ENCODE results near the gene F5. TPM values are rescaled to one million over a fixed set of nuclear protein-coding genes. Genes with fewer than 3 reads are reported as not detected.

The F5 gene
- total RNA-seq, 3 donors from 2014 or later = 69.1 to 151 (median 149) TPM

- DNase-seq = peak; percentile 33
- no peaks in the 10 kb centered on the region for H3K27me3 Mint-ChIP-seq (ENCODE audit: low read depth)
- ATAC-seq = peak; percentile 74 to 75
- H3K9me3 Mint-ChIP-seq = no peaks in the 10 kb centered on the region
- H3K36me3 Mint-ChIP-seq (ENCODE audit: insufficient read depth) = peaks cover 2% of the 10 kb centered on the region
- peak overlapping the region; percentile 57 for H3K4me3 Mint-ChIP-seq
- H3K4me1 Mint-ChIP-seq (ENCODE audit: low read depth) = peaks cover 60% of the 10 kb centered on the region
Observed at GRCh38 chr1:169604781-169605560, 18.7 kb upstream of the F5 start.

GRCh38 chr1:169601096-169601881 lies 15.0 kb upstream of the F5 start:
- H3K36me3 Mint-ChIP-seq (ENCODE audit: insufficient read depth) = peaks cover 2% of the 10 kb centered on the region

GRCh38 chr1:169595764-169596711 lies 9.8 kb upstream of the F5 start:
- H3K4me1 Mint-ChIP-seq (ENCODE audit: low read depth) = peaks cover 50% of the 10 kb centered on the region

More at GRCh38 chr1:169601096-169601881, 15.0 kb upstream of the F5 start:
- Mint-ChIP-seq H3K4me3 (peak overlapping the region; percentile 47), H3K27me3 (ENCODE audit: low read depth) (no peaks in the 10 kb centered on the region), H3K4me1 (ENCODE audit: low read depth) (peaks cover 56% of the 10 kb centered on the region), H3K9me3 (no peaks in the 10 kb centered on the region)
- DNase-seq = no peak
- ATAC-seq = no peak

GRCh38 chr1:169594391-169594790 lies 8.1 kb upstream of the F5 start:
- peaks cover 54% of the 10 kb centered on the region for H3K4me1 Mint-ChIP-seq (ENCODE audit: low read depth)
- H3K9me3 Mint-ChIP-seq = no peaks in the 10 kb centered on the region
- no peaks in the 10 kb centered on the region for H3K36me3 Mint-ChIP-seq (ENCODE audit: insufficient read depth)
- no peak for DNase-seq
- H3K27me3 Mint-ChIP-seq (ENCODE audit: low read depth) = no peaks in the 10 kb centered on the region
- ATAC-seq = peak; percentile 95 to 96
- H3K4me3 Mint-ChIP-seq = peak overlapping the region; percentile 48

More at GRCh38 chr1:169595764-169596711, 9.8 kb upstream of the F5 start:
- Mint-ChIP-seq H3K4me3 (no peak overlapping the region), H3K27me3 (ENCODE audit: low read depth) (no peaks in the 10 kb centered on the region), H3K9me3 (no peaks in the 10 kb centered on the region), H3K36me3 (ENCODE audit: insufficient read depth) (no peaks in the 10 kb centered on the region)
- DNase-seq (no peak), ATAC-seq (no peak)

- no peak overlapping the region for H3K4me3 Mint-ChIP-seq
- ATAC-seq = no peak
- peaks cover 84% of the 10 kb centered on the region for H3K4me1 Mint-ChIP-seq (ENCODE audit: low read depth)
- H3K27me3 Mint-ChIP-seq (ENCODE audit: low read depth) = no peaks in the 10 kb centered on the region
- no peaks in the 10 kb centered on the region for H3K9me3 Mint-ChIP-seq
- no peak for DNase-seq
- H3K36me3 Mint-ChIP-seq (ENCODE audit: insufficient read depth) = no peaks in the 10 kb centered on the region
Observed at GRCh38 chr1:169590932-169591331, 4.7 kb upstream of the F5 start.

GRCh38 chr1:169588785-169589485 lies 2.7 kb upstream of the F5 start:
- no peak for DNase-seq
- peaks cover 2% of the 10 kb centered on the region for H3K36me3 Mint-ChIP-seq (ENCODE audit: insufficient read depth)
- H3K9me3 Mint-ChIP-seq = no peaks in the 10 kb centered on the region
- peaks cover 69% of the 10 kb centered on the region for H3K4me1 Mint-ChIP-seq (ENCODE audit: low read depth)
- peak; percentile 49 to 68 for ATAC-seq
- H3K27me3 Mint-ChIP-seq (ENCODE audit: low read depth) = no peaks in the 10 kb centered on the region
- peak overlapping the region; percentile 51 for H3K4me3 Mint-ChIP-seq

GRCh38 chr1:169588112-169588511 lies 1.8 kb upstream of the F5 start:
- ATAC-seq (no peak), DNase-seq (no peak)
- Mint-ChIP-seq H3K9me3 (no peaks in the 10 kb centered on the region), H3K27me3 (ENCODE audit: low read depth) (no peaks in the 10 kb centered on the region), H3K4me3 (no peak overlapping the region), H3K36me3 (ENCODE audit: insufficient read depth) (peaks cover 2% of the 10 kb centered on the region), H3K4me1 (ENCODE audit: low read depth) (peaks cover 63% of the 10 kb centered on the region)

GRCh38 chr1:169586067-169586394 lies 250 bp downstream of the F5 start:
- H3K27me3 Mint-ChIP-seq (ENCODE audit: low read depth) = no peaks in the 10 kb centered on the region
- H3K4me1 Mint-ChIP-seq (ENCODE audit: low read depth) = peaks cover 53% of the 10 kb centered on the region
- no peaks in the 10 kb centered on the region for H3K9me3 Mint-ChIP-seq
- ATAC-seq (peak; percentile 6 to 23), DNase-seq (no peak)
- H3K4me3 Mint-ChIP-seq = peak overlapping the region; percentile 95
- H3K36me3 Mint-ChIP-seq (ENCODE audit: insufficient read depth) = peaks cover 8% of the 10 kb centered on the region

- H3K4me1 Mint-ChIP-seq (ENCODE audit: low read depth) = peaks cover 49% of the 10 kb centered on the region
- H3K9me3 Mint-ChIP-seq = no peaks in the 10 kb centered on the region
- peaks cover 8% of the 10 kb centered on the region for H3K36me3 Mint-ChIP-seq (ENCODE audit: insufficient read depth)
- peak in 1 of 2 donors; percentile 11 for ATAC-seq
- no peaks in the 10 kb centered on the region for H3K27me3 Mint-ChIP-seq (ENCODE audit: low read depth)
- peak overlapping the region; percentile 95 for H3K4me3 Mint-ChIP-seq
- no peak for DNase-seq
Observed at GRCh38 chr1:169585181-169585580, 1.1 kb downstream of the F5 start.

- DNase-seq (no peak), ATAC-seq (peak; percentile 54 to 59)
- Mint-ChIP-seq H3K27me3 (ENCODE audit: low read depth) (no peaks in the 10 kb centered on the region), H3K36me3 (ENCODE audit: insufficient read depth) (peaks cover 8% of the 10 kb centered on the region), H3K4me3 (peak overlapping the region; percentile 95), H3K4me1 (ENCODE audit: low read depth) (peaks cover 44% of the 10 kb centered on the region), H3K9me3 (no peaks in the 10 kb centered on the region)
Observed at GRCh38 chr1:169584483-169585144, 1.7 kb downstream of the F5 start.

GRCh38 chr1:169577981-169578738 lies 8.1 kb downstream of the F5 start:
- no peak for DNase-seq
- no peaks in the 10 kb centered on the region for H3K27me3 Mint-ChIP-seq (ENCODE audit: low read depth)
- no peak overlapping the region for H3K4me3 Mint-ChIP-seq
- ATAC-seq = no peak
- peaks cover 33% of the 10 kb centered on the region for H3K36me3 Mint-ChIP-seq (ENCODE audit: insufficient read depth)
- peaks cover 10% of the 10 kb centered on the region for H3K4me1 Mint-ChIP-seq (ENCODE audit: low read depth)
- H3K9me3 Mint-ChIP-seq = no peaks in the 10 kb centered on the region

GRCh38 chr1:169576935-169577331 lies 9.3 kb downstream of the F5 start:
- Mint-ChIP-seq H3K4me1 (ENCODE audit: low read depth) (peaks cover 13% of the 10 kb centered on the region), H3K9me3 (no peaks in the 10 kb centered on the region), H3K4me3 (no peak overlapping the region), H3K36me3 (ENCODE audit: insufficient read depth) (peaks cover 34% of the 10 kb centered on the region), H3K27me3 (ENCODE audit: low read depth) (no peaks in the 10 kb centered on the region)
- no peak for ATAC-seq
- DNase-seq = no peak

Data from activated T-cell treated with anti-CD3 and anti-CD28 coated beads, Interleukin-2, amount 50 U/mL, for 4 hours (primary cell).